SK-N-SH treated with all-trans-retinoic acid at 6 μM for 48 hours (cell line): Measurements from ENCODE around the gene ADGRV1.
A peak's percentile ranks its signal among the peaks of the same experiment; 100 is the strongest.

Experiments used
- ATAC-seq: fragments of 200-7000 bp; cut with Tn5 transposase; 3 replicates; pipeline ENCODE4 v1.9.1; 2020; ENCODE audit warnings: mild to moderate bottlenecking, moderate library complexity
- ARNTL ChIP-seq: fragments of 450-650 bp; formaldehyde crosslinking; IDR thresholded peaks from 2 replicates; pipeline ENCODE4 v1.5.0; 2020; ENCODE audit warnings: low read depth, mild to moderate bottlenecking, moderate library complexity, borderline replicate concordance
- BACH2 ChIP-seq: fragments of 250-450 bp; sonication (Bioruptor Pico); IDR thresholded peaks from 2 replicates; pipeline ENCODE4 v1.9.0; 2021; ENCODE audit warnings: mild to moderate bottlenecking, borderline replicate concordance
- ESRRG ChIP-seq: fragments of 250-450 bp; sonication (Bioruptor Pico); IDR thresholded peaks from 2 replicates; pipeline ENCODE4 v1.6.1; 2021; ENCODE audit warnings: mild to moderate bottlenecking
- ISL1 ChIP-seq: fragments of 250-450 bp; sonication (Bioruptor Pico); IDR thresholded peaks from 2 replicates; pipeline ENCODE4 v2.1.2; 2022; ENCODE audit warnings: mild to moderate bottlenecking, moderate library complexity
- RARB ChIP-seq: fragments of 250-450 bp; sonication (Bioruptor Pico); IDR thresholded peaks from 2 replicates; pipeline ENCODE4 v1.8.0; 2021; ENCODE audit warnings: mild to moderate bottlenecking, moderate library complexity
- TCF4 ChIP-seq: fragments of 250-450 bp; sonication (Bioruptor Pico); IDR thresholded peaks from 2 replicates; pipeline ENCODE4 v1.8.0; 2021; ENCODE audit warnings: mild to moderate bottlenecking, moderate library complexity, borderline replicate concordance
- TOX ChIP-seq: fragments of 250-450 bp; sonication (Bioruptor Pico); IDR thresholded peaks from 2 replicates; pipeline ENCODE4 v1.8.0; 2021; ENCODE audit warnings: mild to moderate bottlenecking, moderate library complexity, borderline replicate concordance
- ZC3H10 ChIP-seq: fragments of 250-450 bp; sonication (Bioruptor Pico); IDR thresholded peaks from 2 replicates; pipeline ENCODE4 v1.5.1; 2021; ENCODE audit warnings: mild to moderate bottlenecking, moderate library complexity
- ZFP3 ChIP-seq: fragments of 250-450 bp; sonication (Bioruptor Pico); IDR thresholded peaks from 2 replicates; pipeline ENCODE4 v1.5.0; 2020; ENCODE audit warnings: mild to moderate bottlenecking, moderate library complexity
- ZFP30 ChIP-seq: fragments of 450-650 bp; formaldehyde crosslinking; IDR thresholded peaks from 2 replicates; pipeline ENCODE4 v1.5.0; 2022; ENCODE audit warnings: mild to moderate bottlenecking, moderate library complexity
- ZNF565 ChIP-seq: fragments of 450-650 bp; formaldehyde crosslinking; conservative IDR thresholded peaks from 2 replicates; pipeline ENCODE4 v1.5.0; 2020; ENCODE audit warnings: low read depth, mild to moderate bottlenecking, moderate library complexity
- ZNF70 ChIP-seq: fragments of 450-650 bp; formaldehyde crosslinking; IDR thresholded peaks from 2 replicates; pipeline ENCODE4 v1.5.0; 2020; ENCODE audit warnings: mild to moderate bottlenecking, moderate library complexity
- ZNF8 ChIP-seq: fragments of 450-650 bp; formaldehyde crosslinking; IDR thresholded peaks from 2 replicates; pipeline ENCODE4 v1.5.0; 2020; ENCODE audit warnings: mild to moderate bottlenecking, moderate library complexity
- TF ChIP-seq, protein P1 (sequence below): fragments of 250-450 bp; sonication (Bioruptor Pico); IDR thresholded peaks from 2 replicates; pipeline ENCODE4 v1.5.1; 2021; ENCODE audit warnings: mild to moderate bottlenecking, moderate library complexity
- TF ChIP-seq, protein P2 (sequence below): fragments of 250-450 bp; sonication (Bioruptor Pico); IDR thresholded peaks from 2 replicates; pipeline ENCODE4 v1.5.0; 2020; ENCODE audit warnings: mild to moderate bottlenecking, moderate library complexity
- TF ChIP-seq, protein P3 (sequence below): fragments of 250-450 bp; sonication (Bioruptor Pico); IDR thresholded peaks from 2 replicates; pipeline ENCODE4 v1.8.0; 2021; ENCODE audit warnings: low read depth, mild to moderate bottlenecking, moderate library complexity, borderline replicate concordance

Gene ADGRV1

GRCh38 chr5:90546216-90546837, 12.3 kb upstream of the ADGRV1 start:
- TF ChIP-seq, protein P1, sequence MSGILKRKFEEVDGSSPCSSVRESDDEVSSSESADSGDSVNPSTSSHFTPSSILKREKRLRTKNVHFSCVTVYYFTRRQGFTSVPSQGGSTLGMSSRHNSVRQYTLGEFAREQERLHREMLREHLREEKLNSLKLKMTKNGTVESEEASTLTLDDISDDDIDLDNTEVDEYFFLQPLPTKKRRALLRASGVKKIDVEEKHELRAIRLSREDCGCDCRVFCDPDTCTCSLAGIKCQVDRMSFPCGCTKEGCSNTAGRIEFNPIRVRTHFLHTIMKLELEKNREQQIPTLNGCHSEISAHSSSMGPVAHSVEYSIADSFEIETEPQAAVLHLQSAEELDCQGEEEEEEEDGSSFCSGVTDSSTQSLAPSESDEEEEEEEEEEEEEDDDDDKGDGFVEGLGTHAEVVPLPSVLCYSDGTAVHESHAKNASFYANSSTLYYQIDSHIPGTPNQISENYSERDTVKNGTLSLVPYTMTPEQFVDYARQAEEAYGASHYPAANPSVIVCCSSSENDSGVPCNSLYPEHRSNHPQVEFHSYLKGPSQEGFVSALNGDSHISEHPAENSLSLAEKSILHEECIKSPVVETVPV (CRISPR knock-in tag) = no peak
- TF ChIP-seq ISL1 (no peak), TCF4 (CRISPR knock-in tag) (peak; percentile 24; the same call in 1 of the 2 replicates), ARNTL (CRISPR knock-in tag) (no peak), ZNF70 (CRISPR knock-in tag) (no peak), ESRRG (CRISPR knock-in tag) (no peak), ZC3H10 (CRISPR knock-in tag) (no peak)
- TF ChIP-seq, protein P2, sequence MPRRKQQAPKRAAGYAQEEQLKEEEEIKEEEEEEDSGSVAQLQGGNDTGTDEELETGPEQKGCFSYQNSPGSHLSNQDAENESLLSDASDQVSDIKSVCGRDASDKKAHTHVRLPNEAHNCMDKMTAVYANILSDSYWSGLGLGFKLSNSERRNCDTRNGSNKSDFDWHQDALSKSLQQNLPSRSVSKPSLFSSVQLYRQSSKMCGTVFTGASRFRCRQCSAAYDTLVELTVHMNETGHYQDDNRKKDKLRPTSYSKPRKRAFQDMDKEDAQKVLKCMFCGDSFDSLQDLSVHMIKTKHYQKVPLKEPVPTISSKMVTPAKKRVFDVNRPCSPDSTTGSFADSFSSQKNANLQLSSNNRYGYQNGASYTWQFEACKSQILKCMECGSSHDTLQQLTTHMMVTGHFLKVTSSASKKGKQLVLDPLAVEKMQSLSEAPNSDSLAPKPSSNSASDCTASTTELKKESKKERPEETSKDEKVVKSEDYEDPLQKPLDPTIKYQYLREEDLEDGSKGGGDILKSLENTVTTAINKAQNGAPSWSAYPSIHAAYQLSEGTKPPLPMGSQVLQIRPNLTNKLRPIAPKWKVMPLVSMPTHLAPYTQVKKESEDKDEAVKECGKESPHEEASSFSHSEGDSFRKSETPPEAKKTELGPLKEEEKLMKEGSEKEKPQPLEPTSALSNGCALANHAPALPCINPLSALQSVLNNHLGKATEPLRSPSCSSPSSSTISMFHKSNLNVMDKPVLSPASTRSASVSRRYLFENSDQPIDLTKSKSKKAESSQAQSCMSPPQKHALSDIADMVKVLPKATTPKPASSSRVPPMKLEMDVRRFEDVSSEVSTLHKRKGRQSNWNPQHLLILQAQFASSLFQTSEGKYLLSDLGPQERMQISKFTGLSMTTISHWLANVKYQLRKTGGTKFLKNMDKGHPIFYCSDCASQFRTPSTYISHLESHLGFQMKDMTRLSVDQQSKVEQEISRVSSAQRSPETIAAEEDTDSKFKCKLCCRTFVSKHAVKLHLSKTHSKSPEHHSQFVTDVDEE (CRISPR knock-in tag) = no peak

DNA sequence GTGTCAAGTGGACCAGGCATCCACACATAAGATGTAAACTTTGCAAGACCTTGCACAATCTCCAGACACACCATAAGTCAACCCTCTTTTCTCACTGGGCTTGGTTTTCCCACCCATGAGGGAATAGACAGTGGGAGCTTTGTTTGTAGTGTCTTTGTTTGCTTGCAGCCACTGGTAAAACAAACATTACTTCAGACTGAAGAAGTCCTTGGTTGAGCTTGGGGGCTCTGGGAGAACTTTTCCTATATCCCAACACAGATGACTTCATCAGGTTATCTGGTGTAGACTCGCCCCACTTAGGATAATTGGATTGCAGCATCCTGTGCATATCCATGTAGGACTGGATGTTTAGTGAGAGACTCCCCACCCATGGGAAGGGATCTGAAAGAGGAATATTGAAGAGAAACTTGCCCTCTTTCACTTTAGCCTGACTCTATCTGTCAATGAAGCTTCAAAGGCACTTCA, 11.5 kb upstream of the ADGRV1 start:
- ATAC-seq = no peak
- TF ChIP-seq BACH2 (CRISPR knock-in tag) (no peak), ESRRG (CRISPR knock-in tag) (no peak), ZNF565 (CRISPR knock-in tag) (no peak), ZNF8 (CRISPR knock-in tag) (no peak), ZFP3 (CRISPR knock-in tag) (no peak), ZFP30 (CRISPR knock-in tag) (no peak), TOX (CRISPR knock-in tag) (no peak)
- TF ChIP-seq, protein P1 (CRISPR knock-in tag) = no peak

More at GRCh38 chr5:90546216-90546837, 12.3 kb upstream of the ADGRV1 start:
- ATAC-seq = no peak

GRCh38 chr5:90548069-90548593, 10.5 kb upstream of the ADGRV1 start:
- ATAC-seq = no peak
- TF ChIP-seq ZNF565 (CRISPR knock-in tag) = no peak
- TF ChIP-seq, all 23 proteins: peak for 0

- no peak for ATAC-seq
These were observed 9.4 kb upstream of the ADGRV1 start for GRCh38 chr5:90549223-90549622.

DNA sequence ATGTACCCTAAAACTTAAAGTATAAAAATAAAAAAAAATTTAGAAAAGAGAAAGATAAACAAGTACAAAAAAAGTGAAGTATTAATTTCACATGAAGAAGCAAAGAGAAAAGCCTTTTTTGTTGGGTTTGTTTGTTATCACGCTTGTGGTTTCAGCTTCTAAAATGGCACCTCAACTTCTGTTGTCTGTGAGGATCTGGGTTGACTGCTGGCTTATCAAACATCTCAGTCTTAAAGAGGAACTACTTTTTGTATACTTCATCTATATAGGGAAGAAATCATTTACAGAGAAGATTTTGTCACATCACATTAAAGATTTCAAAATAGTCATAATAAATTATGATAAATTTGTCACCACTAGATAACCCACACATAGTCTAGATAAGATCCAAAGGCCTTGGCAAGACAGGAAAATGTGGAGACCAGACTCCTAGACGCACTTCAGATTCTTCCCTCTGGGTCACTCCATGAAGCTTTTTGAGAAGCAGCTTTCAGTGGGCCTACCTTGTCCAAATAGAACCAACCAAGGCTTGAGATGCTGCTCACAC, 8.8 kb upstream of the ADGRV1 start:
- ATAC-seq = no peak
- TF ChIP-seq, protein P3, sequence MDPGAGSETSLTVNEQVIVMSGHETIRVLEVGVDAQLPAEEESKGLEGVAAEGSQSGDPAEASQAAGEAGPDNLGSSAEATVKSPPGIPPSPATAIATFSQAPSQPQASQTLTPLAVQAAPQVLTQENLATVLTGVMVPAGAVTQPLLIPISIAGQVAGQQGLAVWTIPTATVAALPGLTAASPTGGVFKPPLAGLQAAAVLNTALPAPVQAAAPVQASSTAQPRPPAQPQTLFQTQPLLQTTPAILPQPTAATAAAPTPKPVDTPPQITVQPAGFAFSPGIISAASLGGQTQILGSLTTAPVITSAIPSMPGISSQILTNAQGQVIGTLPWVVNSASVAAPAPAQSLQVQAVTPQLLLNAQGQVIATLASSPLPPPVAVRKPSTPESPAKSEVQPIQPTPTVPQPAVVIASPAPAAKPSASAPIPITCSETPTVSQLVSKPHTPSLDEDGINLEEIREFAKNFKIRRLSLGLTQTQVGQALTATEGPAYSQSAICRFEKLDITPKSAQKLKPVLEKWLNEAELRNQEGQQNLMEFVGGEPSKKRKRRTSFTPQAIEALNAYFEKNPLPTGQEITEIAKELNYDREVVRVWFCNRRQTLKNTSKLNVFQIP (CRISPR knock-in tag) = no peak
- TF ChIP-seq ZFP3 (CRISPR knock-in tag) (no peak), ZNF8 (CRISPR knock-in tag) (no peak), ISL1 (no peak), RARB (no peak), ESRRG (CRISPR knock-in tag) (no peak)

More at GRCh38 chr5:90549223-90549622, 9.4 kb upstream of the ADGRV1 start:
- TF ChIP-seq ZNF8 (CRISPR knock-in tag) (no peak), ISL1 (no peak), ESRRG (CRISPR knock-in tag) (no peak)
- TF ChIP-seq, protein P1 (CRISPR knock-in tag) = no peak
